GM19043 (cell line): ENCODE measurements around the gene ARMC7.
"Not testable (repeated sequence)": the region's sequence is repeated elsewhere in the genome, so short reads cannot be mapped to it uniquely, and the experiment has no call there.

Experiments
- ATAC-seq: cut with Tn5 transposase; IDR thresholded peaks from one replicate; pipeline ENCODE4 v1.9.1; 2021; ENCODE audit warnings: low read depth; ENCODE audit not compliant: unreplicated experiment

ARMC7 gene

DNA sequence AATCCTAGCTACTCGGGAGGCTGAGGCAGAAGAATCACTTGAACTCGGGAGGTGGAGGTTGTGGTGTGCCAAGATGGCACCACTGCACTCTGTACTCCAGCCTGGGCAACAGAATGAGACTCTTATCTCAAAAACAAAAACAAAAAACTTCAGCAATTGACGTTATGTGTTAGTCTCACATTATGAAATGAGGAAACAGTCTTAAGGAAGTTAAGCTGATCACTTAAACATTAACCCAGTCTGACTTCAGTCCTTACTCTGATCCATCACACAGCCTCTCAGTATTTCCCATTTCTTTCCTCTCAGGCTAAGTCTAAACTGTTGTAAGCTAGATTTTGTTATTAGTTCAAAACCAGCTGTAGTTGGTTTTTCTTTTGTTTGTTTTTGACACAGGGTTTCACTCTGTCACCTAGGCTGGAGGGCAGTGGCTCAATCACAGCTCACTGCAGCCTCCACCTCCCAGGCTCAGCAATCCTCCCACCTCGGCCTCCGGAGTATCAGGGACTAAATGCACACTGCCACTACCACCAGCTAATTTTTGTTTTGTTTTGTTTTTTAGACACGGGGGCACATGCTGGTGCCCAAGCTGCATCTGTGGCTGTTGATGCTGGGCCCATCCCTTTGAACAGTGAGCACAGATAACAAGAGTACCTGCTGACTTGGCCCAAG is 38.2 kb downstream of the ARMC7 start:
- ATAC-seq = no peak

DNA sequence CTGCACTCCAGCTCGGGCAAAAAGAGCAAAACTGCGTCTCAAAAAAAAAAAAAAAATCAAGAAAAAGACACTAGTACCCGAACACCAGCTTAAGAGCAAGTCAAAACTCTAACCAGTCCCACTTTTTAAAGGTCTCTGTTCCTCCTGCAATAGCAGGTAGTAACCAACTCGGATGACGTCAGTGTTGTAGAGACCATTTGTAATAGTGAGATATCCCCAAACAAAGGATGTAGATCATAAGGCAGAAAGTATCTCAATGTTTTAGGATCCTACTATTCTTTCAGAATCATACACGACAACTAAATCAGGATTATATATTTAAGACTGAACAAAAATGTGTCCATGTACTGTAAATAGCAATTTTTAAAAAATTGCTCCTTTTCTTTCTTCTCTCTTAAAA is 42.2 kb downstream of the ARMC7 start:
- ATAC-seq = no peak

DNA sequence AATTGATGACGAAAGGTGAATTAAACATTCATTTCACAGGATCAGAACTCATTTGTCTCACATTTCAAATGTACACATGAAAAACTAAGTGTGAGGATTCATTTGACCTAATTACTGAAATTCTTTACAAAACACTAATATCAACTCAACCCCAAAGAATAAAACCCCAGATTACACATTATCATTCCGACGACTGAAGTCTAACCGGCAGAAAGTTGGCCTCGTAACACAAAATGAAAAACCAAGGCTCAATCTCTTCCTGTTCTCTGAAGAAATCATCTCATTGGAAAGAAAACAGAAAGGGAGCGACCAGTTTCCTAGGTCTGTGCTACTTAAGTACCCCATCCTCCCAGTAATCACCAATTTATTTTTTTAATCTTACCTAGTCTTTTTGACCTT is 42.8 kb downstream of the ARMC7 start:
- ATAC-seq = no peak

DNA sequence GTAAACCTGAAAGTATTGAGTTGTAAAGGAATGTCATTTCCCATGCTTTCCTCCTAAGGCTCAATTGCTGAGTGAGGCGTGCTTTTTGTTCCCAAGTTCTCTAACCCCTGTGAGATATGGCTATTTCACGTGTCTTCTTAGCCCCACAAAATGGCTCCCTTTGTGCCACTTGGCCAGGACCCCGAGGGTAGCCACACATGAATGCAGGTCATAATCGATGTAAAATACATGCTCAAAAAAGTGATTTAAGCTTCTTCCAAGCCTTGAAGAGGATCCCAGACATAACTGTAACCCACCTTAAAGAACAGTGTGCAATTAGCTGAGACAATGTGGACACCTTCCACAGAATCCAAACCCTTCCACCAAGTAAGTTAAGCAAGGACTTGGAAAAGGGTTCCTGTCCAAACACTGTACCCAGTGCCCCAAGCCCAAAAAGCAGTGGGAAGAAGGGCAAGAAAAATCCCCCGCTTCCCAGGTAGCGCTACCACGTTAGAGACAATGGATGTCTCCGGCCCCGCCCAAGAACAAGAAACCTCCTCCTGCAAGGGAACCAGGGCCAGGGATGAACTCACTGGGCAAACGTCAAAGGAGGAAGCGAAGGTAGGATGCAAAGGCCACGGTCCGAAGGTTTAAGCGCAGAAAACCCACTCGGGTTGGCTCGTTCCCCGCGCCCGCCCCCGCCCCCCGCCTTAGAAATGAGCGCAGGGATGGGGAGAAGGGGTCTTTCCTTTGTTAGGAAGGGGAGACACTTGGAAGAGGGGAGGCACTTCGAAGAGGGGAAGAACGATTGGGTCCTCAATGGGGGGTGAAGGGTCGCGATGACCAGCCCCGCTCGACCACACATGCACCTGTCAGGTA is 43.4 kb downstream of the ARMC7 start:
- ATAC-seq = no peak

DNA sequence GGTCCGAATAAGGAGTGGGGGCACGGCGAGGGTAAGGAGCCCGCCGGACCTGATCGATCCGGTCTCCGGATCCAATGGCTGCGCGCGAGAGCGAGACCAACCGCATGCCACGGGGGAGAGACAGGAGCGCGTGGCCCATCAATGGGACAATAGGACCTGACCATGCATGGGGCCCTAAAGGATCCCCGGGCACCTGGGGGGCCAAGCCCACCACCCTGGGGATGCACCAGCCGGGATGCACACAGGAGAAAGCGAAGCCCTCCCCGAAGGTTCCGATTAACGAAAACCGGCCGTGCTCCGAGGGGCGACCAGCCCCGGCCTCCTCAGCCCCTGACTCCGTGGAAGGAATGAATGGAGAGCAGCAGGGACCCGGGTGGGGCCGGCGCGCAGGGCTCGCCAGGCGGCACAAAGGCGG is 44.0 kb downstream of the ARMC7 start:
- ATAC-seq = no peak

DNA sequence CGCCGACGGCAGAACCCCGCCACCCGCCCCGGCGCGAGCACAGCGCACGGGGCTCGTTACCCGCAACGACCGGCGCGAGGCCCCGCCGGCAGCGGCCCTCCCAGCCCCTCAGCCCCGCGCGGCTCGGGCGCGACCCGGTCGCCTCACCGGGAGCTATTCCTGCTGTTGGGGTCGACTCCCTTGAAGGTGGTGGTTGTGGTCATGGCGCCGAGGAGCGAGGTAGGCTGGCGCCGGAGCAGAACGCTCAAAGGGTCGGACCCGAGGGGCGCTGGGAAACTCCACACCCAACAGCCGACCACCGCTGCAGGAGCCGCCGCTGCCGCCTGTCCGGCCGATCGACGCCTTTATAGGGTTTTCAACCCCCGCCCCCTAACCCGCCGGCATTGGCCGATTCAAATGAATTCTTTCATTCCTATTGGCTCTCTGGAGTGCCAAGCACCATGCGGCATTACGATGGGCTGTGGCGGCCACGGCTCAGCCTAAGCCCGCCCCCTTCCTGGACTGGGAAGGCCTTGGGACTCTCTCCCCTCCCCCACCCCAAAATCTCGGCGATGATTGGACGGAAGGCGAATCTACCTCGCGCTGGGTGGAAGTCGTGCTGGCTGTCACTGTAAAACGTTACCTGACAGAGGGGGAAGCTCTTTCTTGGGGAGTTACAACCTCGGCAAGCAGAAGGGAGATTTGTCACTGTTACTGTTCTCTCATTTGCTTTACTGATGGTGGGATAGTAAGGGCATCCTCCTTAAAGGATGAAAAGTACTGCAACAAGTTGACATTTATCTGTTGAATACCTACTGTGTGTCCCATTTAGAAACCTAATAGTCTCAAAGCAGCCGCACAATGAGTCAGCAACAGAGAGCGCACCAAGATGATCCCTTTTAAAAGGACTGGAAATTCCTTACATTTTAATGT is 44.7 kb downstream of the ARMC7 start, which contains the start of gene JPT1:
JPT1 (minus strand) TSS at position 318 of the 912 bp plus-strand sequence; CDS start at position 203, 115 bp downstream.
- peak; percentile 95 for ATAC-seq

DNA sequence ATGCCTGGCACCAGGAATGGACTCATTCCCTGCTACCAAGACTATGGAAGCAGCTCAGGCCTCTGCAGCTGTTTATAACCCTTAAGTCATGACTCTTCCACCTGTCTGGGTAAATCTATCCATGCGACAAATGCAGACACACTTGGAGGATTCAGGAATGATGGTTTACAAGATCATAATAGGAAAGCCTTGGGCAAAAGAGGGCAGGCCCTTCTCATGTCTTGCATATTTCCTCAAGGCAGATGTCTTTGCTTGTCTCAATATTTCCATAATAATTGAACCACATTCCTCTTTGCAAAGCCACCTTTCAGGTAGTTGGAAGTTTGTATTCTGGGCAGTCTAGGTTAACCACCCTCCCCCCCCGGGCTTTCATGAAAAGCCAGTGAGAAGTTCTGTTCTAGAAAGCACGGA is 45.4 kb downstream of the ARMC7 start:
- no peak for ATAC-seq

DNA sequence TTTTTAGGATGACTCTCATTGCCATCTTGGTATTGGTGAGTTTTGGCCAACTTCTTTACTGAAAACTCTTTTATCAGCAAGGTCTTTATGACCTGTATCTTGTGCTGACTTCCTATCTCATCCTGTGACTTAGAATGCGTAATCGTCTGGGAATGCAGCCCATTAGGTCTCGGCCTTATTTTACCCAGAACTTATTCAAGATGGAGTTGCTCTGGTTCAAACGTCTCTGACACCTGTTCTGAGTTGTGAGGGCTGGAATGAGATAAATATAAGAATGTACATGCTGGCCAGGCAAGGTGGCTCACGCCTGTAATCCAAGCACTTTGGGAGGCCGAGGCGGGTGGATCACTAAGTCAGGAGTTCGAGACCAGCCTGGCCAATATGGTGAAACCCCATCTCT is 48.7 kb downstream of the ARMC7 start:
- ATAC-seq = not testable (repeated sequence)

DNA sequence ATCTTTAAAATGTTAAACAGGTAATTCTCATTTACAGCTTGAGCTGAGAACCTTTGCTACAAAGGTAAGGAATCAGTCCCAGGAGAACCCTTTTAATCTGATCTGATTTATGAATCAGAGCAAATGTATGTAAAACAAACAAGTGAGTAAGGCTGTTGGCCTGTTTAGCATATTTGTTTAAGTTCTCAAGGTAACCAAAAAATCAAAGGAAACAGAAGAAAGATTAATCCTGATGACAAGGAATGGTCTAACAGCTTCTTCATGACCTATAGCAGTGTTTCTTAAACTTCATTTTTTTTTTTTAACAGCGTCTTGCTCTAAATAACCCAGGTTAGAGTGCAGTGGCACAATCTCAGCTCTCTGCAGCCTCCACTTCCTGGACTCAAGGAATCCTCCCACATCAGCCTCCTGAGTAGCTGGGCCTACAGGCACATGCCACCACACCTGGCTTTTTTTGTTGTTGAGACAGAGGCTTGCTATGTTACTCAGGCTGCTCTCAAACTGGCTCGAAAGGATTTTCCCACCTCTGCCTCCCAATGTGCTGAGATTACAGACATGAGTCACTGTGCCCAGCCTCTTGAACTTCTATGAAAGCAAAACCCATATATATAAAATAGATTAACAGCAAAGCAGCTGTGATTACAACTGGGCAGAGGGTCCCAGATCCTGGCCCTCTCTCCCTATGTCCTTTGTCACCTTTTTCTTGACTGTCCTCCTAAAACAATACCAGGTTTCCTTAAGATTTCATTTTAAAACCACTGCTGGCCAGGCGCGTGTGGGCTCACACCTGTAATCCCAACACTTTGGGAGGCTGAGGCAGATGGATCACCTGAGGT is 49.6 kb downstream of the ARMC7 start:
- ATAC-seq = no peak

DNA sequence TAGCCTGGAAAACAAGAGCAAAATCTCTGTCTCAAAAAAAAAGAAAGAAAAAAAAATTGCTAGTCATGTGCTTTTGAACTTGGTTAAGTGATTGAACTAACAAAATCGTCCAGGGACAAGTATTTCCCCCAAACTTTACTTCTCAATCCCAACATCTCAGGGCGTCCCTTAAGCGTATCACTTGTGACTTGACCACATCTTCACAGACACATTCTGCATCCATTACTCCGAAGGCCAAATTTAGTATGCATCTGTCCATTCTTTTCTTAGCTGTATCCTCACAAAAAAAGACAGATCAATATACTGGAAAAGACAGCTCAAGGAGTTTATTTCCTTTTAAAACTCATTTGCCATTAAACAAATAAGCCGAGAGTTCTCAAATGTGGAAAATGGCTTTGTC is 50.4 kb downstream of the ARMC7 start:
- ATAC-seq = no peak

DNA sequence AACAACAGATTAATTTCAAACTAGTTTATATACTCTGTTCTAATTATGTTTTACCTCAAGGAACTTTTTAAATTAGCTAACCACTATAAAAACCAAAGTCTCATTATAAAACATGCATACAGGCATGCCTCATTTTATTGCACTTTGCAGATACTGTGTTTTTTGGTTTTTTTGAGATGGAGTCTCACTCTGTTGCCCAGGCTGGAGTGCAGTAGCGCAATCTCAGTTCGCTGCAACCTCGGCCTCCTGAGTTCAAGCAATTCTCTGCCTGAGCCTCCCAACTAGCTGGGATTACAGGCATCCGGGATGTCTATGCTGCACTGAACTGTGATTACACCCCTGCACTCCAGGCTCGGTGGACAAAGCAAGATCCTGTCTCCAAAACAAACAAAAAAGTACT is 53.3 kb downstream of the ARMC7 start:
- ATAC-seq = no peak

DNA sequence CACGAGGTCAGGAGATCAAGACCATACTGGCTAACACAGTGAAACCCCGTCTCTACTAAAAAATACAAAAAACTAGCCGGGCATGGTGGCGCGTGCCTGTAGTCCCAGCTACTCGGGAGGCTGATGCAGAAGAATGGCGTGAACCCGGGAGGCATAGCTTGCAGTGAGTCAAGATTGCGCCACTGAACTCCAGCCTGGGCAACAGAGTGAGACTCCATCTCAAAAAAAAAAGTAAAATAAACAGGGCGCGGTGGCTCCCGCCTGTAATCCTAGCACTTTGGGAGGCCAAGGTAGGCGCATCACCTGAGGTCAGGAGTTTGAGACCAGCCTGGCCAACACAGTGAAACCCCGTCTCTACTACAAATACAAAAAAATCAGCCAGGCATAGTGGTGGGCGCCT is 54.8 kb downstream of the ARMC7 start:
- not testable (repeated sequence) for ATAC-seq

DNA sequence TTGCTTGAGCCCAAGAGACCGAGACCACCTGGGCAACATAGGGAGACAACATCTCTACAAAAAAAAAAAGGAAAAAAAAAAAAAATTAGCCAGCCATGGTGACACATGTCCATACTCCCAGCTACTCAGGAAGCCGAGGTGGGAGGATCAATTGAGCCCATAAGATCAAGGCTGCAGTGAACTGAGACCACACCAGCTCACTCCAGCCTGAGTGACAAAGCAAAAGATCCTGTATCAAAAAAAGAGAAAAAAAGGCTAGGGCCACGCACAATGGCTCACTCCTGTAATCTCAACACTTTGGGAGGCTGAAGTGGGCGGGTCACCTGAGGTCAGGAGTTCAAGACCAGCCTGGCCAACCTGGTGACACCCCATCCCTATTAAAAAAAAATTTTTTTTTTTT is 59.2 kb downstream of the ARMC7 start:
- no peak for ATAC-seq

DNA sequence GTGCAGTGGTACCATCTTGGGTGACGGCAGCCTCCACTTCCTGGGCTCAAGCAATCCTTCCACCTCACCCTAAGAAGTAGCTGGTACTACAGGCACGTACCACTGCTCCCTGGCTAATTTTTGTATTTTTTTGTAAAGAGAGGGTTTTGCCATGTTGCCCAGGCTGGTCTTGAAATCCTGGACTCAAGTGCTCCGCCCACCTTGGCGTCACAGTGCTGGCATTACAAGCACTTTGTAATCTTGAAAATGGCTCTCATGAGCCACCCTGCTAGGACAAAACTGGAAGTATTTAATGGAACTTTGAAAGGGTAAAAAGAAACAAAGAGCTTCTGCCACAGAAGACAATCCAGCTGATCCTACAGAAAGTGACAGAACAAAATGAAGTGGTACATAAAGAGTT is 63.8 kb downstream of the ARMC7 start:
- no peak for ATAC-seq

DNA sequence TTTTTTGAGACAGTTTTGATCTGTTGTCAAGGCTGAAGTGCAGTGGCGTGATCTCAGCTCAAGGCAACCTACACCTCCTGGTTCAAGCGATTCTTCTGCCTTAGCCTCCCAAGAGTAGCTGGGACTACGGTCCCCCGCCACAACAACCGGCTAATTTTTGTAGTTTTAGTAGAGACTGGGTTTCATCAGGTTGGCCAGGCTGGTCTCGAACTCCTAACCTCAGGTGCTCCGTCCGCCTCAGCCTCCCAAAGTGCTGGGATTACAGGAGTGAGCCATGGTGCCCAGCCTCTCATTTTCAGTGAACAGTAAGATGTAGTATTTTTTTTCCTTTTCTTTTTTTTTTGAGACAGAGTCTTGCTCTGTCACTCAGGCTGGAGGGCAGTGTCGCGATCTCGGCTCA is 65.2 kb downstream of the ARMC7 start:
- no peak for ATAC-seq

DNA sequence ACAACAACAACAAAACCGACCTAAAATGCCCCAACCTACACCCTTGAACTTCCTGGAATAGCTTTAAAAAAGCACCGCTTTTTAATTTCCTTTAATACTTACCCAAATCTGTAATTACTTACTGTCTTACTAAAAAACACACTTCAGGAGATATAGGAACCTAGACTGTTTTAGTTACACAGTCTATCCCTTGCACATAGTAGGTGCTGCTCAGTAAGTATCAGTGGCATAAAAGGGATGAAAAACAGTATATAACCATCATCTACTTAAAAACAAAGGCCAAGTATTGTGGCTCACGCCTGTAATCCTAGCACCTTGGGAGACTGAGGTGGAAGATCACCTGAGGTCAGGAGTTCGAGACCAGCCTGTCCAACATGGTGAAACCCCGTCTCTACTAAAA is 66.9 kb downstream of the ARMC7 start:
- no peak for ATAC-seq

DNA sequence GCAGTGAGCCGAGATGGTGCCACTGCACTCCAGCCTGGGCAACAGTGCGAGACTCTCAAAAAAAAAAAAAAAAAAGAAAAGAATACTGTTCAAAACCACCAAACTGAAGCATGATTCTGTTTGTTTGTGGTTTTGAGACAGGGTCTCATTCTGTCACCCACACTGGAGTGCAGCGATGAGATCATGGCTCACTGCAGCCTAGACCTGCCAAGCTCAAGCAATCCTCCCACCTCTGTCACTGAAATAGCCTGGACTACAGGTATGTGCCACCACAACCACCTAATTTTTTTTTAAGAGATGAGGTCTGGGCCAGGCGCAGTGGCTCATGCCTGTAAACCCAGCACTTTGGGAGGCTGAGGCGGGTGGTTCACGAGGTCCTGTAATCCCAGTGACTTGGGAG is 68.7 kb downstream of the ARMC7 start:
- no peak for ATAC-seq
